Measurements from ENCODE around the gene ZNF620.
"Not testable (repeated sequence)": the region's sequence is repeated elsewhere in the genome, so short reads cannot be mapped to it uniquely, and the experiment has no call there.

Gene ZNF620

GRCh38 chr3:40505599-40506462 is at the start of gene ZNF620:
Gene ZNF620 (plus strand): TSS chr3:40506039. CDS start chr3:40506353, 314 bp downstream.
- peaks cover 0 to 7% (median 5%) of the 10 kb centered on the region in 10 experiments; a peak in 10 of 20 replicates for H3K4me1 ChIP-seq
- H4K20me1 ChIP-seq, result no peaks in the 10 kb centered on the region
- H3K36me3 ChIP-seq, result peaks cover 0 to 4% (median 0%) of the 10 kb centered on the region in 11 experiments; a peak in 1 of 22 replicates
- peak within 1 kb of the TSS in 1 of 11 experiments; percentile 12; a peak in 1 of 22 replicates for H3K9ac ChIP-seq
- H3K27ac ChIP-seq, result no peak within 1 kb of the TSS
- H3K27me3 ChIP-seq, result peaks cover 8 to 18% (median 13%) of the 10 kb centered on the region in 11 experiments; a peak in 21 of 22 replicates
- H3K4me3 ChIP-seq, result peak within 1 kb of the TSS; percentile 33 to 63 (median 46); a peak in 19 of 20 replicates
- no peak for TF ChIP-seq Cebpa-rat (IDR thresholded peaks at IDR 0.05)
- H3K9me3 ChIP-seq (replicated peaks in 1 of 11), result peaks cover 0 to 19% (median 8%) of the 10 kb centered on the region in 11 experiments; a peak in 18 of 22 replicates
- peak within 1 kb of the TSS; percentile 64 to 83 (median 74) for H3K4me2 ChIP-seq

DNA sequence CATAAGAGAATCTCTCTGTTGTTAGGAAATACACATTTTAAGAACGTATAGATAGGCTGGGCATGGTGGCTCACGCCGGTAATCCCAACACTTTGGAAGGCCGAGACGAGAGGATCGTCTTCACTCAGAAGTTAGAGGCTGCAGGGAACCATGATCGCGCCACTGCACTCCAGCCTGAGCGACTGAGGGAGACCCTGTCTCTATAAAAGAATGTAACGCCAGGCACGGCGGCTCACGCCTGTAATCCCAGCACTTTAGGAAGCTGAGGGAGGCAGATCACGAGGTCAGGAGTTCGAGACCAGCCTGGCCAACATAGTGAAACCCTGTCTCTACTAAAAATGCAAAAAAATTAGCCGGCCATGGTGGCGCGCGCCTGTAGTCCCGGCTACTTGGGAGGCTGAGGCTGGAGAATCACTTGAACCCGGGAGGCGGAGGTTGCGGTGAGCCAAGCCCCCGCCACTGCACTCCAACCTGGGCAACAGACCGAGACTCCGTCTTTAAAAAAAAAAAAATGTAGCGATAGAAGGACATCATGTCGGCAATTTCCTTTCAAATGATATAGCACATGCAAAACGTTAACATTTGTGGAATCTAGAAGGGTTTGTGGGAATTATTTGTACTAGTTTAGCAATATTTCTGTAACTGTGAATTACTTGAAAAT is 49.4 kb upstream of the ZNF620 start:
- Histone ChIP-seq H3K27ac (peak overlapping the region; percentile 86 to 99 (median 97)), H4K20me1 (peaks cover 25 to 42% (median 39%) of the 10 kb centered on the region in 11 experiments; a peak in 21 of 22 replicates), H3K4me1 (peaks cover 44 to 62% (median 57%) of the 10 kb centered on the region in 10 experiments)

DNA sequence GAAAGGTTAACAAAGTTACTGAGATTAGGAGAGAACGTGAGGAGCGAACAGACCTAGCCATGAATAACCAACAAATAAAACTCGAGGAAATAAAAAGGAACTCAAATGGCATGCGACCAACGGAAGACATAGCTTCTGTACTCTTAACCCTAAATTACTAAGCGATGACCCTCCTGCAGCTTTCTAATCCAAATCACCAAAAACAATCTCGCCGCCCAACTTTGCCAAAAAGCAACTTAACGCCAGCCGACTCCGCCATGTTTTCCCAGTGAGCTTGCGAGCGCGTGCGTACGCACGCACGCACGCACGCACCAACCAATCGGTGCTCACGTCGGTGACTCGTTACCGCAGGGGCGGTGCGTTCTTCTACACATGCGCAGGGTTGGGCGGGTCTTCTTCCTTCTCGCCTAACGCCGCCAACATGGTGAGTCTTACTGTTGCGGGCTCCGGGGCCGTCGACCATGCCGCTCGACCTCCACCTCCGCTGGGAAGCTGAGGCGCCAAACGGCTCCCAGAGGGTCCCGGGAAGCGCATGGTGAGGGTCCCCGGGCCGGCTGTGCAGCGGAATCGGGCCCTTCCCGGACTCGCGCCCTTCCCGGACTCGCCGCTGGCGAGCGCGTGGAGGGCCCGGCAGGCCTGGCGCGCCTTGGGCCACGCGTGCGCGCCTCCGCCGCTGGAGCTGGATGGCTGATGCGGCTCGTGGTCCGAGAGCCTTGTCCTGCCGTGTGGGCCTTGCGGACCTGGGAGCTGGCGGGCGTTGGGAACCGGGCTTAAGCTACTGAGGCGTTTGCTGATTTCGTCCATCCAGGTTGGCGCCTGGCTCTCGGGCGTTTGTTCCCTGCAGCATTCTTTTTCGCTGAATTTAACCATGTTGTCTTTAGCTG is 48.7 kb upstream of the ZNF620 start, which contains the start of gene RPL14:
Gene RPL14 (plus strand): TSS at position 400 of the 884 bp plus-strand sequence. CDS start 133 bp downstream, at position 533.
- H3K27me3 ChIP-seq, result no peaks in the 10 kb centered on the region
- no peak for TF ChIP-seq Cebpa-rat (IDR thresholded peaks at IDR 0.05)
- peaks cover 36 to 59% (median 52%) of the 10 kb centered on the region in 10 experiments for H3K4me1 ChIP-seq
- peaks cover 40 to 46% (median 45%) of the 10 kb centered on the region in 11 experiments for H3K36me3 ChIP-seq
- peak within 1 kb of the TSS; percentile 67 to 97 (median 92) for H3K4me3 ChIP-seq
- H4K20me1 ChIP-seq, result peaks cover 25 to 50% (median 47%) of the 10 kb centered on the region in 11 experiments; a peak in 21 of 22 replicates
- H3K9me3 ChIP-seq (replicated peaks in 1 of 11), result no peaks in the 10 kb centered on the region
- H3K9ac ChIP-seq, result peak within 1 kb of the TSS; percentile 89 to 100 (median 98)
- H3K27ac ChIP-seq, result peak within 1 kb of the TSS; percentile 86 to 99 (median 97)
- peak within 1 kb of the TSS; percentile 79 to 96 (median 89) for H3K4me2 ChIP-seq

More for the DNA sequence above, 49.4 kb upstream of the ZNF620 start:
- Histone ChIP-seq H3K27me3 (no peaks in the 10 kb centered on the region), H3K4me2 (peak overlapping the region; percentile 75 to 89 (median 83)), H3K36me3 (peaks cover 33 to 39% (median 38%) of the 10 kb centered on the region in 11 experiments), H3K4me3 (peak overlapping the region; percentile 67 to 97 (median 92)), H3K9me3 (replicated peaks in 1 of 11) (no peaks in the 10 kb centered on the region), H3K9ac (peak overlapping the region; percentile 89 to 100 (median 98))
- TF ChIP-seq Cebpa-rat (IDR thresholded peaks at IDR 0.05), result no peak

GRCh38 chr3:40458473-40458872 is 47.4 kb upstream of the ZNF620 start:
- Histone ChIP-seq H3K36me3 (peaks cover 53 to 59% (median 58%) of the 10 kb centered on the region in 11 experiments), H3K4me1 (peaks cover 31 to 58% (median 52%) of the 10 kb centered on the region in 10 experiments), H3K27ac (peak overlapping the region in 10 of 11 experiments; percentile 90 to 99 (median 97); a peak in 18 of 22 replicates), H3K4me3 (peak overlapping the region; percentile 67 to 97 (median 92)), H3K27me3 (no peaks in the 10 kb centered on the region), H4K20me1 (peaks cover 25 to 63% (median 60%) of the 10 kb centered on the region in 11 experiments; a peak in 21 of 22 replicates), H3K4me2 (peak overlapping the region; percentile 79 to 96 (median 89)), H3K9ac (peak overlapping the region; percentile 89 to 100 (median 98)), H3K9me3 (replicated peaks in 1 of 11) (no peaks in the 10 kb centered on the region)
- TF ChIP-seq Cebpa-rat (IDR thresholded peaks at IDR 0.05), result no peak

- Histone ChIP-seq H3K4me1 (peaks cover 21 to 57% (median 48%) of the 10 kb centered on the region in 10 experiments), H3K4me2 (peak overlapping the region in 9 of 11 experiments; percentile 2 to 94 (median 81); a peak in 16 of 22 replicates), H3K36me3 (peaks cover 73 to 79% (median 78%) of the 10 kb centered on the region in 11 experiments), H3K4me3 (peak overlapping the region in 2 of 10 experiments; percentile 15 to 97; a peak in 1 of 20 replicates), H3K27ac (peak overlapping the region in 1 of 11 experiments; percentile 12; a peak in 1 of 22 replicates), H3K9ac (peak overlapping the region in 7 of 11 experiments; percentile 3 to 53 (median 7); a peak in 5 of 22 replicates), H4K20me1 (peaks cover 25 to 83% (median 73%) of the 10 kb centered on the region in 11 experiments; a peak in 21 of 22 replicates)
- H3K27me3 ChIP-seq; H3K9me3 ChIP-seq (replicated peaks in 1 of 11): not testable (repeated sequence)
- TF ChIP-seq Cebpa-rat (IDR thresholded peaks at IDR 0.05), result peak in 2 of 11 experiments; percentile 30 to 68; a peak in 3 of 22 replicates
Observed at GRCh38 chr3:40460481-40460880, 45.4 kb upstream of the ZNF620 start.

DNA sequence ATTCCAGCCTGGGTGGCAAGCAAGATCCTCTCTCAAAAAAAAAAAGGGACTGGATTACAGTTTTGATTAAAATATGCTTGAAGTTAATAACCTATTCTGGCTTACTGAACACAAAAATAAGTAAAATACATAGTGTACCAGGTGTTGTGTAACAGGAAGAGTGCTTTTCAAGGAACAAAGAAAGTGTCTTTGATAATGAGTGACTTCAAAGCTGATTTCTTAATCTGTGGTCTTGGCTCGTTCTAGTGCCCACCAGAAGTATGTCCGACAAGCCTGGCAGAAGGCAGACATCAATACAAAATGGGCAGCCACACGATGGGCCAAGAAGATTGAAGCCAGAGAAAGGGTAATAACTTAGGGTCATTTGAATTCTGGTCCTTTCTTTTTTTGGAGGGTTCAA is 44.7 kb upstream of the ZNF620 start:
- Histone ChIP-seq H3K4me3 (no peak overlapping the region), H3K4me1 (peaks cover 20 to 56% (median 46%) of the 10 kb centered on the region in 10 experiments), H3K27ac (peak overlapping the region in 1 of 11 experiments; percentile 12; a peak in 1 of 22 replicates), H3K27me3 (no peaks in the 10 kb centered on the region), H3K9ac (peak overlapping the region in 4 of 11 experiments; percentile 3 to 53 (median 16); a peak in 4 of 22 replicates), H3K4me2 (peak overlapping the region in 8 of 11 experiments; percentile 2 to 94 (median 80); a peak in 11 of 22 replicates), H3K9me3 (replicated peaks in 1 of 11) (no peaks in the 10 kb centered on the region), H4K20me1 (peaks cover 25 to 90% (median 79%) of the 10 kb centered on the region in 11 experiments; a peak in 21 of 22 replicates), H3K36me3 (peaks cover 74 to 86% (median 85%) of the 10 kb centered on the region in 11 experiments)
- TF ChIP-seq Cebpa-rat (IDR thresholded peaks at IDR 0.05), result no peak

GRCh38 chr3:40462838-40463237 is 43.0 kb upstream of the ZNF620 start:
- H3K4me2 ChIP-seq, result peak overlapping the region in 1 of 11 experiments; percentile 11; a peak in 2 of 22 replicates
- peaks cover 82 to 100% (median 98%) of the 10 kb centered on the region in 11 experiments for H3K36me3 ChIP-seq
- not testable (repeated sequence) for H3K4me3 ChIP-seq; H3K27ac ChIP-seq; H3K9ac ChIP-seq; H3K9me3 ChIP-seq (replicated peaks in 1 of 11); H3K27me3 ChIP-seq
- peaks cover 23 to 97% (median 94%) of the 10 kb centered on the region in 11 experiments; a peak in 21 of 22 replicates for H4K20me1 ChIP-seq
- H3K4me1 ChIP-seq, result peaks cover 15 to 51% (median 41%) of the 10 kb centered on the region in 10 experiments
